ENCODE data around the gene IGDCC3. TPM values are rescaled to one million over a fixed set of nuclear protein-coding genes. Genes with fewer than 3 reads are reported as not detected.

Gene IGDCC3
- total RNA-seq, 2 donors from 2014 or later: 7.9 to 13.5 TPM

DNA sequence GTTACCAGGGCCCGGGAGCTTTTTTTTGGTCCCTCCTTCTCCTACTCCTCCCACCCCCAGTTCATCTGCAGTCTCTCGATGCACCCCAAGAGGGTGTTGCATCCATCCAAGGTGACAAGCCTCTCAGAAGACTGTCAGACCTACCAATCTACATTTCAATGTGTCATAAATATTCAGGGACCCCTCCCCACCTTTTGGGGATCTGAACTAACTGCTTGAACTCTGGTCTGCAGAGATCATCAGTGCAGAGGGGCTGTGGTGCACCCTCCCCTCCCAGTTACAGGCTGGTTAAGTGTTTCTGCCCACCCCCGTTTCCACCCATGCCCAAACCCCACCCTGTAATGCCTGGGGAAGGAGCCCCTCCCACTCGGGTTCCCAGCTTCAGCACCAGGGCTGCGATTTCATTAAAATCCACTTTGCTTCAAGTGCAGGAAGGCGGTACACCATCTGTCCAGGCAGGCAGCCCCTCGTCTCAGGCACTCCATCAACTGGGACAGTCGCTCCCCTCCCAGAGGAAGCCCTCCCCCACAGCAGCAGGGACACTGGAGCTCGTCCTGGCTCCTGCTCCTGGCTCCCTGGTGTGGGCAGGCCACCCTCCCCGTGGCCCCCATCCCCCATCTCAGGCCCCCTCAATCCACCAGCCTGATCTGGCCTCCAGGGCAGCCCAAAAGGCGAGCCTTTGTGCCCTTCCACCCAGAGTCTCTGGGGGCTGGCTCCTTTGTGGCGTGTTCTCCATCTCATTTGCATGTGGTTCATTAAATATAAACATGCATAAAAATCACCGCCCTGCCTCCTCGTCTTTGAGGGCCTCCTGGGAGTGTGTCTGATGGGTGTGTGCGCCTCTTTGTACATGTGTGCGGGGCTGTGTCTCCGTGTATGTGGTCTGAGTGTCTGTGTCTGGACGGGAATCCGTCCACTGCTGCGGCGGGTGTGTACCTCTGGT is 41.0 kb downstream of the IGDCC3 start:
- DNase-seq: peak; percentile 58
- H3K4me1 ChIP-seq (ENCODE audit: control insufficient read depth, insufficient read depth, low read length): peaks cover 33% of the 10 kb centered on the region
- Mint-ChIP-seq H3K4me1 (peaks cover 49% of the 10 kb centered on the region), H3K36me3 (ENCODE audit: low read depth) (no peaks in the 10 kb centered on the region), H3K9me3 (no peaks in the 10 kb centered on the region), H3K27me3 (ENCODE audit: insufficient read depth) (peaks cover 1% of the 10 kb centered on the region), H3K27ac (no peak overlapping the region), H3K4me3 (no peak overlapping the region)
- no peak overlapping the region for H3K4me3 ChIP-seq (ENCODE audit: low read length)
- no peaks in the 10 kb centered on the region for H3K36me3 ChIP-seq (ENCODE audit: control insufficient read depth, insufficient read depth, low read length)
- WGBS, 2 experiments (ENCODE audit: insufficient coverage in 1 of 2, insufficient read length in 1 of 2): 82% methylated on average over 3 to 21 of the region's 21 CpGs
- no peaks in the 10 kb centered on the region for H3K9me3 ChIP-seq (ENCODE audit: control insufficient read depth, low read length)
- no peaks in the 10 kb centered on the region for H3K27me3 ChIP-seq (ENCODE audit: control insufficient read depth, insufficient read depth, low read length, poor library complexity, severe bottlenecking)
- no peak overlapping the region for H3K9ac ChIP-seq (ENCODE audit: extremely low read depth, low read length, poor library complexity, severe bottlenecking)
- TF ChIP-seq, protein P1, sequence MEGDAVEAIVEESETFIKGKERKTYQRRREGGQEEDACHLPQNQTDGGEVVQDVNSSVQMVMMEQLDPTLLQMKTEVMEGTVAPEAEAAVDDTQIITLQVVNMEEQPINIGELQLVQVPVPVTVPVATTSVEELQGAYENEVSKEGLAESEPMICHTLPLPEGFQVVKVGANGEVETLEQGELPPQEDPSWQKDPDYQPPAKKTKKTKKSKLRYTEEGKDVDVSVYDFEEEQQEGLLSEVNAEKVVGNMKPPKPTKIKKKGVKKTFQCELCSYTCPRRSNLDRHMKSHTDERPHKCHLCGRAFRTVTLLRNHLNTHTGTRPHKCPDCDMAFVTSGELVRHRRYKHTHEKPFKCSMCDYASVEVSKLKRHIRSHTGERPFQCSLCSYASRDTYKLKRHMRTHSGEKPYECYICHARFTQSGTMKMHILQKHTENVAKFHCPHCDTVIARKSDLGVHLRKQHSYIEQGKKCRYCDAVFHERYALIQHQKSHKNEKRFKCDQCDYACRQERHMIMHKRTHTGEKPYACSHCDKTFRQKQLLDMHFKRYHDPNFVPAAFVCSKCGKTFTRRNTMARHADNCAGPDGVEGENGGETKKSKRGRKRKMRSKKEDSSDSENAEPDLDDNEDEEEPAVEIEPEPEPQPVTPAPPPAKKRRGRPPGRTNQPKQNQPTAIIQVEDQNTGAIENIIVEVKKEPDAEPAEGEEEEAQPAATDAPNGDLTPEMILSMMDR (conservative IDR thresholded peaks at IDR 0.05): no peak
- peak overlapping the region; percentile 99 for H3K27ac ChIP-seq (ENCODE audit: low read depth, low read length)

DNA sequence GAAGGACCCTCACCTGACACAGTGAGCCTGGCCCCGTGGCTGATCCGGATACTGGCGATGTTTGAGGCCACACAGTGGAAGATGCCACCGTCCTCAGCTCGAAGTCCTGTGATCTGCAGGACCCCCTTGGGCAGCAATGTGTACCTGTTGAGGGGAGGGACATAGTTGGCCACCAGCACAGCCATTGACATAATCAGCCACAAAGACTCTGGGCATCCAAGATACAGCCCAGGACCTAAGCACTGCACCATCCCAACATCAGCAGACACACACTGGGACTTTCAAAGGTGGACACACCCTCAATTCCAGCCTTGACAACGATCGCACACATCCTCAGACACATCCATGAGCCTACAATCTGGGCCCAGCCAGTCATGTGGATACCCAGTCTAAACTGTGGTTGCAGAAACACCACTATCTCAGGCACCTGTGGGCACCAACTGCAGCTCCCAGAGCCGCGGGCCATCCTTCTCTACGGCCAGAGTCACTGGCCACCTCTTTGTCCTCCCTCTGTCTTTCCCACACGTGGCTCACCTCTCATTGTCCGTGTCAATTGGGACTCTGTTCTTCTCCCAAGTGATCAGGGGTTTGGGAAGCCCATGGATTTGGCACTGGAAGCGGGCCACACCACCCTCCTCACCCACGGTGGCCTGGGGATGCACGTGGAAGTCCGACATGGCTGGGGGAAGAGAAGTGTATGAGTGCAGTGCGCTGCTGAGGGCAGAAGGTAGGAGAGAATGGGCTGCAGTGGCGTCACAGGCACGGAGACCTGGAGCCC is 42.3 kb downstream of the IGDCC3 start:
- peaks cover 48% of the 10 kb centered on the region for H3K4me1 Mint-ChIP-seq
- H3K4me1 ChIP-seq (ENCODE audit: control insufficient read depth, insufficient read depth, low read length): peaks cover 33% of the 10 kb centered on the region

More for the DNA sequence above, 42.3 kb downstream of the IGDCC3 start:
- Histone ChIP-seq H3K27me3 (ENCODE audit: control insufficient read depth, insufficient read depth, low read length, poor library complexity, severe bottlenecking) (no peaks in the 10 kb centered on the region), H3K4me3 (ENCODE audit: low read length) (no peak overlapping the region), H3K36me3 (ENCODE audit: control insufficient read depth, insufficient read depth, low read length) (no peaks in the 10 kb centered on the region), H3K9me3 (ENCODE audit: control insufficient read depth, low read length) (no peaks in the 10 kb centered on the region), H3K27ac (ENCODE audit: low read depth, low read length) (peak overlapping the region; percentile 99), H3K9ac (ENCODE audit: extremely low read depth, low read length, poor library complexity, severe bottlenecking) (no peak overlapping the region)
- H3K4me3 Mint-ChIP-seq: no peak overlapping the region
- TF ChIP-seq, protein P1 (conservative IDR thresholded peaks at IDR 0.05): no peak
- H3K9me3 Mint-ChIP-seq: no peaks in the 10 kb centered on the region
- peaks cover 1% of the 10 kb centered on the region for H3K27me3 Mint-ChIP-seq (ENCODE audit: insufficient read depth)
- peaks cover 2% of the 10 kb centered on the region for H3K36me3 Mint-ChIP-seq (ENCODE audit: low read depth)
- 94 to 99% methylated on average over 17 to 19 of the region's 19 CpGs for WGBS, 2 experiments (ENCODE audit: insufficient coverage in 1 of 2, insufficient read length in 1 of 2)
- H3K27ac Mint-ChIP-seq: peak overlapping the region; percentile 68
- DNase-seq: no peak

Data from endodermal cell (in vitro differentiated cells).